HG03565 (cell line): ENCODE measurements around the gene TPCN2.

Source experiments
- ATAC-seq: cut with Tn5 transposase; IDR thresholded peaks from one replicate; pipeline ENCODE4 v1.9.1; 2021; ENCODE audit warnings: mild to moderate bottlenecking, moderate library complexity; ENCODE audit not compliant: unreplicated experiment

The TPCN2 gene

GRCh38 chr11:69057236-69057635 is 8.5 kb downstream of the TPCN2 start:
- ATAC-seq, result no peak

- no peak for ATAC-seq
Measured at GRCh38 chr11:69057801-69058200, 9.1 kb downstream of the TPCN2 start.

GRCh38 chr11:69058511-69059270 is 10.0 kb downstream of the TPCN2 start:
- no peak for ATAC-seq

- ATAC-seq, result no peak
Measured at GRCh38 chr11:69059429-69059828, 10.7 kb downstream of the TPCN2 start.

GRCh38 chr11:69059985-69060384 is 11.3 kb downstream of the TPCN2 start:
- ATAC-seq, result no peak

GRCh38 chr11:69060806-69061712 is 12.3 kb downstream of the TPCN2 start:
- ATAC-seq, result no peak

GRCh38 chr11:69061713-69062053 is 13.0 kb downstream of the TPCN2 start:
- no peak for ATAC-seq

GRCh38 chr11:69062169-69062855 is 13.6 kb downstream of the TPCN2 start:
- ATAC-seq, result no peak

- no peak for ATAC-seq
Measured at GRCh38 chr11:69062873-69063651, 14.3 kb downstream of the TPCN2 start.

- no peak for ATAC-seq
Measured at GRCh38 chr11:69063652-69064260, 15.0 kb downstream of the TPCN2 start.

GRCh38 chr11:69064394-69064957 is 15.7 kb downstream of the TPCN2 start:
- ATAC-seq, result no peak

- no peak for ATAC-seq
Measured at GRCh38 chr11:69065147-69065710, 16.5 kb downstream of the TPCN2 start.

GRCh38 chr11:69066122-69067112 is 17.7 kb downstream of the TPCN2 start:
- ATAC-seq, result no peak

- ATAC-seq, result no peak
Measured at GRCh38 chr11:69067200-69067599, 18.5 kb downstream of the TPCN2 start.

GRCh38 chr11:69071086-69071800 is 22.5 kb downstream of the TPCN2 start:
- no peak for ATAC-seq

- ATAC-seq, result no peak
Measured at GRCh38 chr11:69071956-69072355, 23.2 kb downstream of the TPCN2 start.

- ATAC-seq, result no peak
Measured at GRCh38 chr11:69073469-69073868, 24.7 kb downstream of the TPCN2 start.
